ENCODE results near the gene TMEM94.
A peak's percentile ranks its signal among the peaks of the same experiment; 100 is the strongest.
"Not testable (repeated sequence)": the region's sequence is repeated elsewhere in the genome, so short reads cannot be mapped to it uniquely, and the experiment has no call there.

TMEM94 gene

GRCh38 chr17:75439287-75439686, 17.1 kb upstream of the TMEM94 start:
- H3K27ac ChIP-seq: no peak overlapping the region
- TF ChIP-seq, protein P1, sequence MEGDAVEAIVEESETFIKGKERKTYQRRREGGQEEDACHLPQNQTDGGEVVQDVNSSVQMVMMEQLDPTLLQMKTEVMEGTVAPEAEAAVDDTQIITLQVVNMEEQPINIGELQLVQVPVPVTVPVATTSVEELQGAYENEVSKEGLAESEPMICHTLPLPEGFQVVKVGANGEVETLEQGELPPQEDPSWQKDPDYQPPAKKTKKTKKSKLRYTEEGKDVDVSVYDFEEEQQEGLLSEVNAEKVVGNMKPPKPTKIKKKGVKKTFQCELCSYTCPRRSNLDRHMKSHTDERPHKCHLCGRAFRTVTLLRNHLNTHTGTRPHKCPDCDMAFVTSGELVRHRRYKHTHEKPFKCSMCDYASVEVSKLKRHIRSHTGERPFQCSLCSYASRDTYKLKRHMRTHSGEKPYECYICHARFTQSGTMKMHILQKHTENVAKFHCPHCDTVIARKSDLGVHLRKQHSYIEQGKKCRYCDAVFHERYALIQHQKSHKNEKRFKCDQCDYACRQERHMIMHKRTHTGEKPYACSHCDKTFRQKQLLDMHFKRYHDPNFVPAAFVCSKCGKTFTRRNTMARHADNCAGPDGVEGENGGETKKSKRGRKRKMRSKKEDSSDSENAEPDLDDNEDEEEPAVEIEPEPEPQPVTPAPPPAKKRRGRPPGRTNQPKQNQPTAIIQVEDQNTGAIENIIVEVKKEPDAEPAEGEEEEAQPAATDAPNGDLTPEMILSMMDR (IDR thresholded peaks at IDR 0.05): no peak
- DNase-seq (ENCODE audit: low spot score): no peak

GRCh38 chr17:75440738-75441448, 15.5 kb upstream of the TMEM94 start:
- H3K4me3 ChIP-seq: no peak overlapping the region
- no peak for DNase-seq (ENCODE audit: low spot score)
- peak overlapping the region; percentile 72 to 99 for H3K27ac ChIP-seq
- TF ChIP-seq, protein P1 (IDR thresholded peaks at IDR 0.05): no peak

More at GRCh38 chr17:75439287-75439686, 17.1 kb upstream of the TMEM94 start:
- no peak overlapping the region for H3K4me3 ChIP-seq

- DNase-seq (ENCODE audit: low spot score): no peak
- TF ChIP-seq, protein P1 (IDR thresholded peaks at IDR 0.05): no peak
- no peak overlapping the region for H3K4me3 ChIP-seq
- peak overlapping the region; percentile 72 to 99 for H3K27ac ChIP-seq
Measured at GRCh38 chr17:75442168-75443103, 14.0 kb upstream of the TMEM94 start.

- TF ChIP-seq, protein P1 (IDR thresholded peaks at IDR 0.05): no peak
- peak overlapping the region; percentile 72 to 99 for H3K27ac ChIP-seq
- DNase-seq (ENCODE audit: low spot score): no peak
- no peak overlapping the region for H3K4me3 ChIP-seq
Measured at GRCh38 chr17:75445296-75445695, 11.1 kb upstream of the TMEM94 start.

DNA sequence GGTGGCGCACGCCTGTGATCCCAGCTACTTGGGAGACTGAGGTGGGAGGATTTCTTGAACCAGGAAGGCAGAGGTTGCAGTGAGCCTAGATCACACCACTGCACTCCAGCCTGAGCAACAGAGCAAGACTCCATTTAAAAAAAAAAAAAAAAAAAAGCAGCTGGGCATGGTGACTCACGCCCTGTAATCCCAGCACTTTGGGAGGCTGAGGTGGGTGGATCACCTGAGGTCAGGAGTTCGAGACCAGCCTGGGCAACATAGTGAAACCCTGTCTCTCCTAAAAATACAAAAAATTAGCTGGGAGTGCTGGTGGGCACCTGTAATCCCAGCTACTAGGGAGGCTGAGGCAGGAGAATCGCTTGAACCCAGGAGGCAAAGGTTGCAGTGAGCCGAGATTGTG, 10.5 kb upstream of the TMEM94 start:
- not testable (repeated sequence) for H3K4me3 ChIP-seq; DNase-seq (ENCODE audit: low spot score)
- peak overlapping the region in 1 of 2 donors; percentile 99 for H3K27ac ChIP-seq

GRCh38 chr17:75447951-75448856, 8.2 kb upstream of the TMEM94 start:
- DNase-seq (ENCODE audit: low spot score): no peak
- Histone ChIP-seq H3K4me3 (no peak overlapping the region), H3K27ac (peak overlapping the region in 1 of 2 donors; percentile 23)
- TF ChIP-seq, protein P1 (IDR thresholded peaks at IDR 0.05): no peak

DNA sequence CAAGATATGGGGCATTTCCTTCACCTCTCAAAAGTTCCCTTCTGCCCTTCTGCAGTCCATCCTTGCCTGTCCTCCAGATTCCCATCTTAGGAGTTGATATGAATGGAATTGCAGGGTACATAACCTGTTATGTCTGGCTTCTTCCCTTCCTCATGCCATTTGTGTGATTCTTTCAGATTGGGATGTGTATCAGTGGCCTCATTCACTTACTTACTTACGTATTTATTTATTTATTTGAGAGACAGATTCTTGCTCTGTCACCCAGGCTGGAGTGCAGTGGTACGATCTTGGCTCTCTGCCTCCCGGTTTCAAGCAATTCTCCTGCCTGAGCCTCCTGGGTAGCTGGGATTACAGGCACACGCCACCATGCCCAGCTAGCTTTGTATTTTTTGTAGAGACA, 6.2 kb upstream of the TMEM94 start:
- DNase-seq (ENCODE audit: low spot score): no peak
- TF ChIP-seq, protein P1 (IDR thresholded peaks at IDR 0.05): no peak
- no peak overlapping the region for H3K27ac ChIP-seq

More for the DNA sequence above, 6.2 kb upstream of the TMEM94 start:
- no peak overlapping the region for H3K4me3 ChIP-seq

Data from coronary artery (tissue), 2 donors.